H1 (cell line): ENCODE data around the gene PHRF1. TPM values are rescaled to one million over a fixed set of nuclear protein-coding genes. Genes with fewer than 3 reads are reported as not detected.

ENCODE experiments used
- CTCF ChIA-PET: fragments of 300-600 bp; sonication (Branson Sonifier 250); formaldehyde crosslinking; loops from one replicate; lab custom pipeline; 2021; ENCODE audit not compliant: partially characterized antibody; lab: Charles Lee
- POLR2A ChIA-PET: fragments of 300-600 bp; sonication (Branson Sonifier 250); formaldehyde crosslinking; loops from one replicate; lab custom pipeline; 2021; ENCODE audit warnings: inconsistent platforms; ENCODE audit not compliant: partially characterized antibody; lab: Charles Lee
- DNase-seq, 2 experiments: peaks; one replicate each; pipeline versions ENCODE4 v3.0.0 to v3.0.0-alpha.2; 2010 to 2022; ENCODE audit warnings: low spot score in 2 of 2, low read depth in 1 of 2, mixed read lengths in 1 of 2
- FAIRE-seq: peaks from 2 replicates; lab custom pipeline; 2011; peaks lifted over from hg19 to GRCh38; lab: Jason Lieb, UNC
- H2AFZ ChIP-seq: 2 replicates; pipeline ENCODE4 v1.8.1; 2012; ENCODE audit warnings: low read length, inconsistent platforms
- H2AK5ac ChIP-seq: 2 replicates; pipeline ENCODE4 v1.6.1; 2013; ENCODE audit warnings: low read depth, low read length
- H2BK120ac ChIP-seq: replicated peaks from 2 replicates; pipeline ENCODE3; 2013; ENCODE audit warnings: low read depth, low read length, inconsistent platforms
- H2BK12ac ChIP-seq: 2 replicates; pipeline ENCODE4 v1.6.1; 2013; ENCODE audit warnings: low read depth, low read length
- H2BK15ac ChIP-seq: 2 replicates; pipeline ENCODE4 v1.6.1; 2013; ENCODE audit warnings: low read length
- H2BK20ac ChIP-seq: 2 replicates; pipeline ENCODE4 v1.6.1; 2013; ENCODE audit warnings: low read length
- H2BK5ac ChIP-seq: 2 replicates; pipeline ENCODE4 v1.6.1; 2013; ENCODE audit warnings: low read depth, low read length
- H3K14ac ChIP-seq: 2 replicates; pipeline ENCODE4 v1.6.1; 2013; ENCODE audit warnings: inconsistent platforms; ENCODE audit not compliant: insufficient read length
- H3K18ac ChIP-seq: 2 replicates; pipeline ENCODE4 v1.6.1; 2013; ENCODE audit warnings: low read length; ENCODE audit errors: extremely low read depth
- H3K23ac ChIP-seq: 2 replicates; pipeline ENCODE4 v1.6.1; 2013; ENCODE audit warnings: inconsistent platforms; ENCODE audit not compliant: insufficient read length
- H3K23me2 ChIP-seq: 2 replicates; pipeline ENCODE4 v1.6.1; 2013; ENCODE audit warnings: low read depth, low read length
- H3K27ac ChIP-seq: 2 replicates; pipeline ENCODE4 v1.6.1; 2011; ENCODE audit warnings: low read depth, low read length, inconsistent platforms
- H3K27me3 ChIP-seq, 4 experiments: replicated peaks in 1 of 4; 1 replicate in 1 of 4; 2 replicates in 3 of 4; pipeline versions ENCODE4 v1.6.1 to v1.8.1; 2011 to 2013; ENCODE audit warnings: low read length in 3 of 4, mild to moderate bottlenecking in 3 of 4, inconsistent platforms in 2 of 4, mixed read lengths in 2 of 4, moderate library complexity in 1 of 4; ENCODE audit not compliant: control insufficient read depth in 3 of 4, insufficient read depth in 3 of 4; ENCODE audit errors: extremely low read depth in 1 of 4
- H3K36me3 ChIP-seq, 4 experiments: 2 replicates each; pipeline versions ENCODE4 v1.6.1 to v1.8.1; 2011 to 2013; ENCODE audit warnings: mild to moderate bottlenecking in 4 of 4, low read length in 3 of 4, moderate library complexity in 2 of 4, control low read depth in 1 of 4, inconsistent platforms in 1 of 4; ENCODE audit not compliant: insufficient read depth in 4 of 4, control insufficient read depth in 2 of 4
- H3K4ac ChIP-seq: replicated peaks from 2 replicates; pipeline ENCODE3; 2013; ENCODE audit warnings: low read length, low read depth, mixed read lengths, inconsistent platforms; ENCODE audit not compliant: insufficient read length
- H3K4me1 ChIP-seq, 4 experiments: replicated peaks in 1 of 4; 1 replicate in 1 of 4; 2 replicates in 3 of 4; pipeline versions ENCODE4 v1.6.1 to v1.8.1; 2011 to 2013; ENCODE audit warnings: low read length in 3 of 4, inconsistent platforms in 2 of 4, mixed read lengths in 1 of 4; ENCODE audit not compliant: insufficient read depth in 4 of 4, control insufficient read depth in 3 of 4
- H3K4me2 ChIP-seq, 2 experiments: 2 replicates each; pipeline versions ENCODE4 v1.6.1 to v1.8.1; 2011 to 2013; ENCODE audit warnings: low read depth in 2 of 2, low read length in 2 of 2, control low read depth in 1 of 2, inconsistent platforms in 1 of 2, mild to moderate bottlenecking in 1 of 2; ENCODE audit not compliant: insufficient read depth in 1 of 2
- H3K4me3 ChIP-seq, 4 experiments: fragments of 200-600, 300-600 bp in 1 of 4; sonication (generic), shearing (Covaris generic), sonication (Bioruptor Twin) in 1 of 4; 2 replicates each; pipeline versions ENCODE4 v1.5.1 to v1.8.1; 2011 to 2016; ENCODE audit warnings: low read length in 4 of 4, low read depth in 3 of 4, control low read depth in 2 of 4, inconsistent platforms in 2 of 4, mild to moderate bottlenecking in 2 of 4, mixed read lengths in 1 of 4, moderate library complexity in 1 of 4; ENCODE audit not compliant: insufficient read depth in 2 of 4; ENCODE audit errors: extremely low read depth in 1 of 4
- H3K56ac ChIP-seq: replicated peaks from 2 replicates; pipeline ENCODE3; 2013; ENCODE audit warnings: low read depth, mild to moderate bottlenecking, mixed read lengths, low read length, inconsistent platforms; ENCODE audit not compliant: insufficient read length
- H3K79me1 ChIP-seq: 2 replicates; pipeline ENCODE4 v1.6.1; 2013; ENCODE audit warnings: low read depth, low read length, control low read depth
- H3K79me2 ChIP-seq, 2 experiments: 2 replicates each; pipeline versions ENCODE4 v1.6.1 to v1.8.1; 2012 to 2013; ENCODE audit warnings: low read length in 2 of 2, mild to moderate bottlenecking in 2 of 2, inconsistent platforms in 1 of 2; ENCODE audit not compliant: insufficient read depth in 2 of 2, control insufficient read depth in 1 of 2
- H3K9ac ChIP-seq, 4 experiments: replicated peaks in 1 of 4; 1 replicate in 1 of 4; 2 replicates in 3 of 4; pipeline versions ENCODE4 v1.6.1 to v1.8.1; 2011 to 2013; ENCODE audit warnings: low read depth in 3 of 4, low read length in 3 of 4, control low read depth in 2 of 4, mild to moderate bottlenecking in 2 of 4, moderate library complexity in 2 of 4, inconsistent platforms in 1 of 4; ENCODE audit errors: extremely low read depth in 1 of 4
- H3K9me3 ChIP-seq, 2 experiments: 2 replicates each; pipeline versions ENCODE4 v1.6.1 to v1.8.1; 2012 to 2013; ENCODE audit warnings: mild to moderate bottlenecking in 2 of 2, moderate library complexity in 2 of 2, control low read depth in 1 of 2, inconsistent platforms in 1 of 2, low read depth in 1 of 2, low read length in 1 of 2, mixed read lengths in 1 of 2; ENCODE audit not compliant: insufficient read depth in 2 of 2
- H4K20me1 ChIP-seq, 2 experiments: replicated peaks in 1 of 2; 2 replicates each; pipeline versions ENCODE3 to v1.8.1; 2011 to 2013; ENCODE audit warnings: inconsistent platforms in 2 of 2, low read length in 2 of 2, mild to moderate bottlenecking in 1 of 2; ENCODE audit not compliant: insufficient read depth in 2 of 2, control insufficient read depth in 1 of 2
- H4K5ac ChIP-seq: 2 replicates; pipeline ENCODE4 v1.6.1; 2013; ENCODE audit warnings: low read length, low read depth, mixed read lengths, inconsistent platforms; ENCODE audit not compliant: insufficient read length
- H4K8ac ChIP-seq: 2 replicates; pipeline ENCODE4 v1.8.0; 2013; ENCODE audit warnings: mild to moderate bottlenecking, moderate library complexity, low read length, inconsistent platforms; ENCODE audit not compliant: insufficient read depth; ENCODE audit errors: extremely low read depth
- H4K91ac ChIP-seq: replicated peaks from 2 replicates; pipeline ENCODE3; 2013; ENCODE audit warnings: low read length, mixed read lengths, inconsistent platforms; ENCODE audit not compliant: insufficient read length
- BACH1 ChIP-seq: IDR thresholded peaks from 2 replicates; pipeline ENCODE4 v1.6.1; 2012; ENCODE audit warnings: low read length, improper control_type of control experiment
- BCL11A ChIP-seq, 2 experiments: IDR thresholded peaks; one replicate each; pipeline ENCODE4 v1.6.1; 2011; ENCODE audit warnings: low read depth in 2 of 2, low read length in 2 of 2, mild to moderate bottlenecking in 2 of 2
- CTBP2 ChIP-seq: IDR thresholded peaks from 2 replicates; pipeline ENCODE4 v1.7.0; 2011; ENCODE audit warnings: borderline replicate concordance, mild to moderate bottlenecking, moderate library complexity, mixed read lengths, low read length; ENCODE audit not compliant: insufficient read depth, insufficient read length
- EP300 ChIP-seq, 2 experiments: IDR thresholded peaks; 1 replicate in 1 of 2; 2 replicates in 1 of 2; pipeline ENCODE4 v1.6.1; 2011 to 2012; ENCODE audit warnings: low read depth in 2 of 2, low read length in 2 of 2, mild to moderate bottlenecking in 2 of 2, borderline replicate concordance in 1 of 2, inconsistent platforms in 1 of 2, moderate library complexity in 1 of 2
- JUN ChIP-seq: IDR thresholded peaks from 2 replicates; pipeline ENCODE4 v1.6.1; 2011; ENCODE audit warnings: low read depth, mild to moderate bottlenecking, improper control_type of control experiment, low read length
- NANOG ChIP-seq: IDR thresholded peaks from 2 replicates; pipeline ENCODE4 v1.6.1; 2011; ENCODE audit warnings: low read length, low read depth, mild to moderate bottlenecking, inconsistent platforms; ENCODE audit not compliant: insufficient read depth, poor library complexity, severe bottlenecking
- NRF1 ChIP-seq: IDR thresholded peaks from 2 replicates; pipeline ENCODE4 v1.6.1; 2011; ENCODE audit warnings: mild to moderate bottlenecking, low read depth, low read length, improper control_type of control experiment
- PHF8 ChIP-seq: fragments of 200-600 bp; sonication (generic); conservative IDR thresholded peaks from 2 replicates; pipeline ENCODE4 v1.7.1; 2012; ENCODE audit warnings: low read depth, mild to moderate bottlenecking, inconsistent platforms, low read length, moderate library complexity
- RAD21 ChIP-seq, 2 experiments: IDR thresholded peaks in 1 of 2; conservative IDR thresholded peaks in 1 of 2; 2 replicates each; pipeline ENCODE4 v1.6.1; 2011; ENCODE audit warnings: low read depth in 2 of 2, low read length in 2 of 2, improper control_type of control experiment in 1 of 2, inconsistent platforms in 1 of 2, mild to moderate bottlenecking in 1 of 2, moderate library complexity in 1 of 2
- RNF2 ChIP-seq: fragments of 200-900, 300-1000 bp; sonication (generic); IDR thresholded peaks from 2 replicates; pipeline ENCODE4 v1.7.1; 2016; ENCODE audit warnings: borderline replicate concordance, low read depth, mild to moderate bottlenecking, antibody characterized with exemption, low read length; ENCODE audit not compliant: poor library complexity, severe bottlenecking; ENCODE audit errors: missing control alignments
- SIRT6 ChIP-seq: IDR thresholded peaks from one replicate; pipeline ENCODE4 v1.7.1; 2012; ENCODE audit warnings: low read length, inconsistent platforms
- SRF ChIP-seq: IDR thresholded peaks from 2 replicates; pipeline ENCODE4 v1.6.1; 2011; ENCODE audit warnings: mild to moderate bottlenecking, low read depth, low read length, moderate library complexity
- SUZ12 ChIP-seq: fragments of 200-600 bp; sonication (generic); IDR thresholded peaks from 2 replicates; pipeline ENCODE4 v1.6.1; 2012; ENCODE audit warnings: mild to moderate bottlenecking, inconsistent platforms, low read length, moderate library complexity, mixed read lengths
- WGBS, 2 experiments: shearing (Covaris generic) in 1 of 2; methylation state at CpG; one replicate each; pipeline versions ENCODE4 v1.1.6 to v1.1.7; 2013 to 2015; ENCODE audit warnings: low lambda C conversion rate in 2 of 2, mixed read lengths in 2 of 2, inconsistent platforms in 1 of 2, low coverage in 1 of 2, missing lambda C conversion rate in 1 of 2; ENCODE audit not compliant: insufficient replicate concordance in 2 of 2, insufficient coverage in 1 of 2, insufficient read length in 1 of 2; ENCODE audit errors: extremely low coverage in 1 of 2, missing lambda C conversion rate in 1 of 2; 5-methylcytosine and 5-hydroxymethylcytosine counted together
- polyA plus RNA-seq, 7 experiments: library from polyadenylated mRNA; depleted of rRNA in 3 of 7; stranded (reverse) in 5 of 7; unstranded in 2 of 7; fragments of >200 nt in 5 of 7; fragments of 200-250 nt in 2 of 7; gene quantifications; 1 replicate in 5 of 7; 2 replicates in 1 of 7; 4 replicates in 1 of 7; pipeline versions ENCODE4 v1.2.1 to v1.2.3, GENCODE V29; 2011 to 2013; ENCODE audit warnings: missing spikeins in 2 of 7, mixed read lengths in 2 of 7
- total RNA-seq: library from RNA; stranded (reverse); fragmentation: NEBNext Ultra II Directional; extraction: Animal tissue kit (Norgen Biotek cat#: 25700); gene quantifications from 2 replicates; pipeline ENCODE4 v1.2.1, GENCODE V29; 2021

The PHRF1 gene
- total and polyA plus RNA-seq, 2 of the 8 experiments (the other 6 are each of a cell fraction or from before 2014, with no cell fraction given) = 13.4 to 37.3 TPM

GRCh38 chr11:596374-596773 is 20.1 kb downstream of the PHRF1 start:
- Histone ChIP-seq H3K9me3 (no peaks in the 10 kb centered on the region), H2BK120ac (no peak overlapping the region), H3K18ac (no peak overlapping the region), H3K27ac (no peak overlapping the region), H3K4ac (no peak overlapping the region), H4K20me1 (peaks cover 5 to 6% of the 10 kb centered on the region in 2 experiments), H4K8ac (no peak overlapping the region), H3K36me3 (peaks cover 20 to 62% (median 50%) of the 10 kb centered on the region in 4 experiments), H3K23me2 (no peaks in the 10 kb centered on the region), H3K79me1 (peaks cover 4% of the 10 kb centered on the region; the same call in 1 of the 2 replicates), H3K79me2 (no peaks in the 10 kb centered on the region; a peak in 1 of 4 replicates), H3K4me1 (no peaks in the 10 kb centered on the region), H3K27me3 (no peaks in the 10 kb centered on the region), H3K14ac (no peak overlapping the region), H4K5ac (no peak overlapping the region), H2BK15ac (no peak overlapping the region), H3K56ac (no peak overlapping the region), H2AK5ac (no peak overlapping the region), H4K91ac (no peak overlapping the region), H3K4me2 (no peak overlapping the region), H3K23ac (no peak overlapping the region), H2BK12ac (no peak overlapping the region), H3K4me3 (no peak overlapping the region), H2BK5ac (no peak overlapping the region), H2AFZ (no peak overlapping the region), H2BK20ac (no peak overlapping the region), H3K9ac (no peak overlapping the region)
- DNase-seq (no peak), FAIRE-seq (no peak)
- ChIA-PET POLR2A (interaction anchor here (0.7 kb wide), 1 partner anchor 15 kb away, joined by 3 read pairs; no protein-coding TSS in a partner anchor), CTCF (interaction anchor here (0.7 to 2.4 kb wide), 9 partner anchors 12 to 167 kb away, joined by 3 to 8 read pairs (median 3); partner anchors contain the start of gene SCT)
- 98% methylated on average over 9 of the region's 10 CpGs; no CpG with 5 or more reads in 1 of the 2 experiments for WGBS, 2 experiments
- no peak for TF ChIP-seq PHF8
- TF ChIP-seq SIRT6 = no peak
- no peak for TF ChIP-seq SUZ12
- no peak for TF ChIP-seq BCL11A (IDR thresholded peaks at IDR 0.05; ENCODE audit: low read depth in 2 of 2, low read length in 2 of 2)
- TF ChIP-seq BACH1 = no peak
- no peak for TF ChIP-seq CTBP2
- TF ChIP-seq NANOG = no peak
- no peak for TF ChIP-seq JUN
- TF ChIP-seq NRF1 = no peak
- no peak for TF ChIP-seq RNF2
- TF ChIP-seq EP300 (IDR thresholded peaks at IDR 0.05; ENCODE audit: borderline replicate concordance in 1 of 2, low read depth in 2 of 2, low read length in 2 of 2) = no peak
- TF ChIP-seq RAD21 (IDR thresholded peaks at IDR 0.05 in 1 of 2, conservative IDR thresholded peaks at IDR 0.05 in 1 of 2; ENCODE audit: low read depth in 2 of 2, low read length in 2 of 2) = no peak
- TF ChIP-seq SRF = no peak
